ENCODE results near the gene KDM3A. TPM values are rescaled to one million over a fixed set of nuclear protein-coding genes. Genes with fewer than 3 reads are reported as not detected.

KDM3A gene
- total and polyA plus RNA-seq, 2 experiments from 2014 or later = 8.9 to 21.8 TPM

GRCh38 chr2:86510436-86510933, 69.3 kb downstream of the KDM3A start:
- DNase-seq (ENCODE audit: low spot score) = no peak
- Mint-ChIP-seq H3K4me1 (no peaks in the 10 kb centered on the region), H3K36me3 (ENCODE audit: low read depth) (peaks cover 14% of the 10 kb centered on the region; the same call in 2 of the 3 replicates), H3K27ac (no peak overlapping the region), H3K9me3 (no peaks in the 10 kb centered on the region), H3K27me3 (ENCODE audit: insufficient read depth, low read depth, poor library complexity) (no peaks in the 10 kb centered on the region), H3K4me3 (no peak overlapping the region)
- H3K9me2 ChIP-seq (ENCODE audit: insufficient read depth) = no peaks in the 10 kb centered on the region
- H4K20me1 ChIP-seq (replicated peaks; ENCODE audit: insufficient read depth) = peaks cover 3% of the 10 kb centered on the region; the same call in 1 of the 2 replicates
- no peak overlapping the region for H3K4me2 ChIP-seq
- H3K4me3 ChIP-seq = no peak overlapping the region
- TF ChIP-seq EZH2 (IDR thresholded peaks at IDR 0.05; ENCODE audit: low read depth, unreplicated experiment) (no peak), REST (IDR thresholded peaks at IDR 0.05; ENCODE audit: unreplicated experiment) (no peak), CREB1 (CRISPR knock-in tag; IDR thresholded peaks at IDR 0.05; ENCODE audit: low read depth) (no peak), CTCF (conservative IDR thresholded peaks at IDR 0.05; ENCODE audit: low read depth in 2 of 2) (no peak), STAT1 (IDR thresholded peaks at IDR 0.05; ENCODE audit: unreplicated experiment) (no peak), EZH2phosphoT487 (IDR thresholded peaks at IDR 0.05; ENCODE audit: unreplicated experiment) (no peak), ZNF114 (CRISPR knock-in tag; IDR thresholded peaks at IDR 0.05) (no peak), NANOG (IDR thresholded peaks at IDR 0.05; ENCODE audit: borderline replicate concordance) (no peak), POLR2AphosphoS5 (IDR thresholded peaks at IDR 0.05; ENCODE audit: low read depth) (no peak), ZNF462 (CRISPR knock-in tag; IDR thresholded peaks at IDR 0.05) (no peak)
- no peaks in the 10 kb centered on the region for H3K79me2 ChIP-seq (replicated peaks; ENCODE audit: insufficient read depth)
- H3K27ac ChIP-seq (ENCODE audit: low read depth) = no peak overlapping the region
- no peaks in the 10 kb centered on the region for H3F3A ChIP-seq (replicated peaks; ENCODE audit: low read depth)
- ATAC-seq = no peak
- no peaks in the 10 kb centered on the region for H3K4me1 ChIP-seq (ENCODE audit: insufficient read depth)
- no peaks in the 10 kb centered on the region for H3K36me3 ChIP-seq (ENCODE audit: insufficient read depth)
- H3K27me3 ChIP-seq (ENCODE audit: insufficient read depth) = no peaks in the 10 kb centered on the region
- H2AFZ ChIP-seq = no peak overlapping the region
